Endothelial cell of umbilical vein (primary cell): ENCODE measurements around the gene RAB44. TPM values are rescaled to one million over a fixed set of nuclear protein-coding genes. Genes with fewer than 3 reads are reported as not detected.

Experiments
- BruUV-seq: library from RNA; stranded (reverse); fragments of 400-500 nt; replicated peaks from 2 replicates; lab custom pipeline; 2021; lab: Mats Ljungman, UMichigan
- CTCF ChIA-PET: fragments of 300-600, 350-600 bp; sonication (Branson Sonifier 250); formaldehyde crosslinking; loops from one replicate; lab custom pipeline; 2021; ENCODE audit warnings: antibody characterized with exemption, inconsistent platforms; lab: Charles Lee
- POLR2A ChIA-PET: fragments of 300-600, 350-600 bp; sonication (Branson Sonifier 250); formaldehyde crosslinking; loops from one replicate; lab custom pipeline; 2021; ENCODE audit warnings: antibody characterized with exemption, inconsistent platforms; lab: Charles Lee
- DNase-seq: peaks from one replicate; pipeline ENCODE4 v3.0.0-alpha.2; 2011; ENCODE audit warnings: low read depth, low spot score
- FAIRE-seq: peaks from 2 replicates; lab custom pipeline; 2011; peaks lifted over from hg19 to GRCh38; lab: Jason Lieb, UNC
- H2AFZ ChIP-seq: 2 replicates; pipeline ENCODE4 v1.6.0; 2012; ENCODE audit warnings: low read depth, low read length, control low read depth, inconsistent platforms
- H3K27ac ChIP-seq: 2 replicates; pipeline ENCODE4 v1.5.1; 2011; ENCODE audit warnings: low read depth, mild to moderate bottlenecking, control low read depth, low read length, moderate library complexity; ENCODE audit not compliant: insufficient read depth
- H3K27me3 ChIP-seq, 2 experiments: 2 replicates each; pipeline versions ENCODE4 v1.6.0 to v1.6.1; 2011; ENCODE audit warnings: low read length in 2 of 2, mixed read lengths in 1 of 2; ENCODE audit not compliant: control insufficient read depth in 2 of 2, insufficient read depth in 2 of 2
- H3K36me3 ChIP-seq, 2 experiments: 2 replicates in 1 of 2; 3 replicates in 1 of 2; pipeline ENCODE4 v1.5.1; 2011; ENCODE audit warnings: low read length in 2 of 2, mild to moderate bottlenecking in 1 of 2, moderate library complexity in 1 of 2; ENCODE audit not compliant: control insufficient read depth in 2 of 2, insufficient read depth in 2 of 2; ENCODE audit errors: extremely low read depth in 1 of 2
- H3K4me1 ChIP-seq: 3 replicates; pipeline ENCODE4 v1.5.1; 2011; ENCODE audit warnings: mild to moderate bottlenecking, low read length; ENCODE audit not compliant: control insufficient read depth, insufficient read depth; ENCODE audit errors: extremely low read depth
- H3K4me2 ChIP-seq: 2 replicates; pipeline ENCODE4 v1.6.1; 2011; ENCODE audit warnings: low read length, control low read depth, mixed read lengths; ENCODE audit not compliant: insufficient read depth
- H3K4me3 ChIP-seq, 3 experiments: fragments of 200-600 bp in 1 of 3; sonication (generic), shearing (Covaris generic) in 1 of 3; replicated peaks in 1 of 3; 2 replicates each; pipeline ENCODE4 v1.5.1; 2011 to 2016; ENCODE audit warnings: control low read depth in 3 of 3, low read length in 3 of 3, mild to moderate bottlenecking in 2 of 3, inconsistent platforms in 1 of 3, low read depth in 1 of 3, moderate library complexity in 1 of 3; ENCODE audit not compliant: insufficient read depth in 1 of 3
- H3K79me2 ChIP-seq: 2 replicates; pipeline ENCODE4 v1.6.0; 2012; ENCODE audit warnings: low read length, inconsistent platforms; ENCODE audit not compliant: control insufficient read depth, insufficient read depth
- H3K9ac ChIP-seq: replicated peaks from 2 replicates; pipeline ENCODE3; 2011; ENCODE audit warnings: low read length, control low read depth; ENCODE audit not compliant: insufficient read depth; ENCODE audit errors: extremely low read depth
- H3K9me1 ChIP-seq: replicated peaks from 3 replicates; pipeline ENCODE4 v1.6.0; 2011; ENCODE audit warnings: mild to moderate bottlenecking, low read length; ENCODE audit not compliant: control insufficient read depth, insufficient read depth; ENCODE audit errors: extremely low read depth
- H3K9me3 ChIP-seq: replicated peaks from 2 replicates; pipeline ENCODE4 v1.5.1; 2012; ENCODE audit warnings: low read length, inconsistent platforms; ENCODE audit not compliant: control insufficient read depth, insufficient read depth
- H4K20me1 ChIP-seq: replicated peaks from 2 replicates; pipeline ENCODE3; 2011; ENCODE audit warnings: mild to moderate bottlenecking, low read length; ENCODE audit not compliant: control insufficient read depth, insufficient read depth; ENCODE audit errors: extremely low read depth
- CTCF ChIP-seq, 2 donors: IDR thresholded peaks; 1 replicate in 1 of 2; 2 replicates in 1 of 2; pipeline ENCODE4 v1.5.1; 2011; ENCODE audit warnings: low read length in 2 of 2, mild to moderate bottlenecking in 2 of 2, moderate library complexity in 2 of 2, control low read depth in 1 of 2, inconsistent platforms in 1 of 2, low read depth in 1 of 2; ENCODE audit not compliant: insufficient read depth in 1 of 2; ENCODE audit errors: extremely low read depth in 1 of 2
- GATA2 ChIP-seq: IDR thresholded peaks from 2 replicates; pipeline ENCODE4 v1.7.0; 2011; ENCODE audit warnings: low read depth, mild to moderate bottlenecking, moderate library complexity, mixed read lengths, low read length; ENCODE audit not compliant: insufficient read length, insufficient read depth
- JUN ChIP-seq: IDR thresholded peaks from 2 replicates; pipeline ENCODE4 v1.6.1; 2011; ENCODE audit warnings: borderline replicate concordance, low read depth; ENCODE audit not compliant: insufficient read length, insufficient read depth
- MYC ChIP-seq: IDR thresholded peaks from one replicate; pipeline ENCODE4 v1.6.1; 2011; ENCODE audit warnings: mild to moderate bottlenecking, low read depth, low read length
- POLR2A ChIP-seq: IDR thresholded peaks from 2 replicates; pipeline ENCODE4 v1.6.1; 2012; ENCODE audit warnings: low read depth, mild to moderate bottlenecking, control low read depth, low read length
- POLR2AphosphoS5 ChIP-seq: IDR thresholded peaks from 2 replicates; pipeline ENCODE4 v1.6.1; 2012; ENCODE audit warnings: low read depth, mild to moderate bottlenecking, control low read depth, low read length, moderate library complexity; ENCODE audit not compliant: insufficient read depth
- dilution Hi-C: fragments of 300-500 bp; cut with MboI; formaldehyde crosslinking; loops from one replicate; pipeline ENCODE4 v1.15.0; 2019; ENCODE audit warnings: low sequenced_read_pairs; ENCODE audit not compliant: extremely low pct_ligation_motif_present
- intact Hi-C: fragments of 100-400 bp; cut with micrococcal nuclease; formaldehyde crosslinking; loops from one replicate; pipeline ENCODE4 v1.10.0; 2022
- polyA plus RNA-seq, 4 experiments: library from polyadenylated mRNA; depleted of rRNA in 3 of 4; stranded (reverse) in 3 of 4; unstranded in 1 of 4; fragments of >200 nt; gene quantifications; 2 replicates each; pipeline versions ENCODE4 v1.2.1 to v1.2.3, GENCODE V29; 2011 to 2012; ENCODE audit warnings: missing spikeins in 1 of 4
- total RNA-seq: library from RNA; stranded (reverse); gene quantifications from 2 replicates; pipeline ENCODE4 v1.2.3, GENCODE V29; 2021
- TF ChIP-seq, protein P1 (sequence below): IDR thresholded peaks from 2 replicates; pipeline ENCODE4 v1.6.1; 2011; ENCODE audit not compliant: insufficient read depth, insufficient read length

The RAB44 gene
- total and polyA plus RNA-seq, 2 donors (not counting 3 experiments of a cell fraction or from before 2014, with no cell fraction given), result 0.03 to 0.11 TPM

DNA sequence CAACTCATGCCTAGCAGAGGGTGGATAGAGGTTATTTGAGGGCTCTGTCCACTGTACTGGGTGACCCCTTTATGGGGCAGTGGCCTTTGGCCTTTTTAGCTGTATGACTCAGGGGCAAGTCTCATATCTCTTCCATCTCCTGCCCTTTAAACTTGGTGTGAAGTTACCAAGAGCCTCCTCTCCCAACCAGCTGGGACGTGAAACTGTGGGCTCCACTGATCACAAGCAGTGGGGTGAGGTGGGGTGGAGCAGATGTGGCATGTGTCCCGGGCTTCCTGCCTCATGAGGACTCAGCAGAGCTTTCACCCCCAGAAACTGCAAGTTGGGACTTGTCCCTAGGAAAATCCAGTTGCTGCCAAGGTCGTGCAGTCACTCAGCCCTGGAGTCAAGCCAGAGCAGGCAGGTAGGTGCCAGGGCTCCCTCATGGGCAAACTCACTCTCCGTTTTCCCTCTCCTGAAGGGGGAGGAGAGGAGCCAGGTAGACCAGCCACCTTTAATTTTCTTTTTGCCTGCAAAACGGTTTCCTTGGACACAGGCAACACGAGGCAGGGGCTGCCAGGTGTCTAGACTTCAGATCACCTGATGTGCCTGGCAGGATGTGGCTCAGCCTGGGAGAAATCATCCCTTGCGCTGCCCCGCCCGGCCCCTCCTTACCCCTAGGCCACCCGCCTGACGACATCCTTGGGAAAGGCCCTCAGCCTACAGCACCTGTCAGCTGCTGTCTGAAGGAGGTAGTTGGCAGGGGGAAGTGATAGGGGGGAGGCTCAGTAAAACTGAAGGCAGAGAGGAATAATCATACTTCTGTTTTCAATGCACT, 15.1 kb upstream of the RAB44 start:
- no peak overlapping the region for H3K27ac ChIP-seq
- no TSS peak for BruUV-seq
- no peaks in the 10 kb centered on the region for H4K20me1 ChIP-seq
- ChIA-PET CTCF (interaction anchor here (0.8 to 3.5 kb wide), 8 partner anchors 42 to 77 kb away, joined by 3 to 26 read pairs (median 4); no protein-coding TSS in a partner anchor), POLR2A (interaction anchor here (0.7 to 1.3 kb wide), 2 partner anchors 8 to 68 kb away, joined by 3 read pairs; no protein-coding TSS in a partner anchor)
- H3K27me3 ChIP-seq, result no peaks in the 10 kb centered on the region
- TF ChIP-seq GATA2, result peak; percentile 77
- TF ChIP-seq JUN, result no peak
- TF ChIP-seq POLR2AphosphoS5, result peak; percentile 25
- FAIRE-seq (peak; percentile 66), DNase-seq (no peak)
- H2AFZ ChIP-seq, result no peak overlapping the region
- H3K4me3 ChIP-seq, result peak overlapping the region in 1 of 3 experiments; percentile 8
- peaks cover 28 to 29% of the 10 kb centered on the region in 2 experiments for H3K36me3 ChIP-seq
- dilution Hi-C loops, result loop anchor here (10.0 kb wide), 1 partner anchor 68 kb away; no protein-coding TSS in a partner anchor
- peak overlapping the region; percentile 13 for H3K9ac ChIP-seq
- intact Hi-C loops, result loop anchor here (5.0 kb wide), 1 partner anchor 260 kb away; no protein-coding TSS in a partner anchor
- H3K9me1 ChIP-seq, result no peaks in the 10 kb centered on the region
- H3K4me2 ChIP-seq, result peak overlapping the region; percentile 37
- H3K9me3 ChIP-seq, result no peaks in the 10 kb centered on the region
- H3K79me2 ChIP-seq, result peaks cover 47% of the 10 kb centered on the region
- peaks cover 25% of the 10 kb centered on the region for H3K4me1 ChIP-seq

GRCh38 chr6:36683145-36683655, 14.4 kb upstream of the RAB44 start:
- Histone ChIP-seq H3K9me1 (no peaks in the 10 kb centered on the region), H3K4me3 (no peak overlapping the region), H3K4me2 (no peak overlapping the region), H3K27ac (no peak overlapping the region), H3K9me3 (no peaks in the 10 kb centered on the region), H3K27me3 (no peaks in the 10 kb centered on the region), H3K9ac (no peak overlapping the region), H4K20me1 (no peaks in the 10 kb centered on the region), H3K79me2 (peaks cover 47% of the 10 kb centered on the region), H3K4me1 (peaks cover 18% of the 10 kb centered on the region), H3K36me3 (peaks cover 28 to 29% of the 10 kb centered on the region in 2 experiments), H2AFZ (no peak overlapping the region)
- POLR2A ChIA-PET, result interaction anchor here (1.3 kb wide), 1 partner anchor 68 kb away, joined by 3 read pairs; no protein-coding TSS in a partner anchor
- CTCF ChIA-PET, result interaction anchor here (1.3 to 3.5 kb wide), 4 partner anchors 40 to 76 kb away, joined by 3 to 26 read pairs (median 6); no protein-coding TSS in a partner anchor
- DNase-seq (no peak), FAIRE-seq (no peak)
- BruUV-seq, result no TSS peak
- TF ChIP-seq POLR2A, result peak; percentile 33
- TF ChIP-seq JUN, result no peak
- TF ChIP-seq MYC, result no peak
- no peak for TF ChIP-seq POLR2AphosphoS5
- TF ChIP-seq, protein P1, sequence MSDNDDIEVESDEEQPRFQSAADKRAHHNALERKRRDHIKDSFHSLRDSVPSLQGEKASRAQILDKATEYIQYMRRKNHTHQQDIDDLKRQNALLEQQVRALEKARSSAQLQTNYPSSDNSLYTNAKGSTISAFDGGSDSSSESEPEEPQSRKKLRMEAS, result no peak
- TF ChIP-seq CTCF (IDR thresholded peaks at IDR 0.05; ENCODE audit: extremely low read depth in 1 of 2, insufficient read depth in 1 of 2, low read depth in 1 of 2, low read length in 2 of 2), result no peak
- dilution Hi-C loops, result loop anchor here (10.0 kb wide), 1 partner anchor 68 kb away; no protein-coding TSS in a partner anchor
- intact Hi-C loops, result loop anchor here (5.0 kb wide), 1 partner anchor 261 kb away; no protein-coding TSS in a partner anchor
